Hematopoietic multipotent progenitor cell (in vitro differentiated cells): Measurements from ENCODE around the gene PFKL. TPM values are rescaled to one million over a fixed set of nuclear protein-coding genes. Genes with fewer than 3 reads are reported as not detected.
"Not testable (repeated sequence)": the region's sequence is repeated elsewhere in the genome, so short reads cannot be mapped to it uniquely, and the experiment has no call there.

Source experiments
- DNase-seq, 3 donors: peaks; one replicate each; pipeline ENCODE4 v3.0.0-alpha.2; 2011 to 2015; ENCODE audit warnings: low read depth in 2 of 3, low spot score in 2 of 3
- total RNA-seq: library from RNA; depleted of rRNA; stranded (reverse); fragments of >200 nt; gene quantifications from one replicate; pipeline ENCODE4 v1.2.3, GENCODE V29; 2012

The PFKL gene
- total RNA-seq, 1 donor: 278 TPM

DNA sequence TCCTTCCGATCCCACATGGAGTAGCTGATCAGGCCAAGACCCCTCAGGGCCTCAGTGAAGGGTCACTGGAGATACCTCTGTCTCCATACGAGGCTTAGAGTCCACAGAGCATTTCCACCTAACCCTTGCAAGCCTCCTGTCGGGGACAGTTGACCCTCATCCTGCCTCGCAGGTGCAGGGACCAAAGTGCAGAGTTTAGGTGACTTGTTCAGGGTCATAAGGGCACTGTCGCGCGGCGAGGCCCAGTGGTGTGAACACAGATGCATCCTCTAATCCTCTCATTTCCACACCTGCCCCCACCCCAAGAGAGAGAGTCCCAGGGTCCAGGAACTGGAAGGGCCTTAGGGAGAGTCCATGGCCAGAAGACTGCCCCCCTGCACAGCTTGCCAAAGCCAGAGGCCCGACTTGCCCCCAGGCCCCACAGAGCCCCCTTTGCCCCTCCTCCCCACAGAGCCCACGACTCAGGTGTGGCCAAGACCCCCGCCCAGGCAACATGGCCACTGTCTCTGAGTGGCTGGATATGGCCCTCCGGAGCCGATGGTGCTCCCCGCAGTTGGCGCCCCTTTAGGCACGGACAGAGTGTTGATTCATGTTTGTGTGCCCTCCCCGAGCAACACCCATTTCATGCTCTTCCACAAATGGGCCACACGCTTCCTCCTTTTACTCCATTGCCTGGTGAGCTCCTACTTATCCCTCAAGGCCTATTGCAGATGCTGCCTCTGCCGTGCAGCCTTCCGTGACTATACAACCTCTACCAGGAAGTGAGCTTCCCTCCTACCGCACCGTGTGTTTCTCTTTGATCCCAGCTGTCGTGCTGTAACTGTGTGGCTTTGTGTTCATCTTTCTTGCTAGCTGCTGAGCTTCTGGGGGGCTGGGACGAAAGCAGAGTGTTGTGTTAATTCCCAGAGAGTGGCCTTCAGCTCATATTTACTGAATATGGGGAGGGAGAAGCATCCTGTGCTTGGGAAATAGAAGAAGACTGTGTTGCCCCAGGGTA lies 55.2 kb downstream of the PFKL start:
- no peak for DNase-seq

DNA sequence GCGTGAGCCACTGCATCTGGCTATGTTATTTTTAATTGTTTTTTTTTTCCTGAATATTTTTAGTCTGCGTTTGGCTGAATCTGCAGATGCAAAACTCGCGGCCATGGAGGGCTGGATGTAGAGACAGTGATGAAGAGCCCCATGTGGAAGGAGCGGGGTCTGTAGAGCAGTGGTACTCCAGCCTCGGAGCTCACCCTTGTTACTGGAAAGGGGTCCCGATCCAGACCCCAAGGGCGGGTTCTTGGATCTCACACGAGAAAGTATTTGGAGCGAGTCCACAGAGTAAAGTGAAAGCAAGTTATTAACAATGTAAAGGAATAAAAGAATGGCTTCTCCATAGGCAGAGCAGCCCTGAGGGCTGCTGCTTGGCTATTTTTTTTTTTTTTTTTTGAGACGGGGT lies 56.3 kb downstream of the PFKL start:
- no peak for DNase-seq

DNA sequence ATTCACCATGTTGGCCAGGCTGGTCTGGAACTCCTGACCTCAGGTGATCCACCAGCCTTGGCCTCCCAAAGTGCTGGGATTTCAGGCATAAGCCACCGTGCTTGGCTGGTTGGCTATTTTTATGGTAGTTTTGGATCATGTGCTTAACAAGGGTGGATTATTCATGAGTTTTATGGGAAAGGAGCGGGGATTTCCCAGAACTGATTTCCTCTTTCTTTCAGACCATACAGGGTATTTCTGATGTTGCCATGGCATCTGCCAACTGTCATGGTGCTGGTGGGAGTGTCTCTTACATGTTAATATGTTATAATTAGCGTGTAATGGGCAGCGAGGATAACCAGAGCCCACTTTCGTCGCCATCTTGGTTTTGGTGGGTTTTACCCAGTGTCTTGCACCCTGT lies 56.8 kb downstream of the PFKL start:
- DNase-seq: peak in 1 of 3 donors; percentile 33

DNA sequence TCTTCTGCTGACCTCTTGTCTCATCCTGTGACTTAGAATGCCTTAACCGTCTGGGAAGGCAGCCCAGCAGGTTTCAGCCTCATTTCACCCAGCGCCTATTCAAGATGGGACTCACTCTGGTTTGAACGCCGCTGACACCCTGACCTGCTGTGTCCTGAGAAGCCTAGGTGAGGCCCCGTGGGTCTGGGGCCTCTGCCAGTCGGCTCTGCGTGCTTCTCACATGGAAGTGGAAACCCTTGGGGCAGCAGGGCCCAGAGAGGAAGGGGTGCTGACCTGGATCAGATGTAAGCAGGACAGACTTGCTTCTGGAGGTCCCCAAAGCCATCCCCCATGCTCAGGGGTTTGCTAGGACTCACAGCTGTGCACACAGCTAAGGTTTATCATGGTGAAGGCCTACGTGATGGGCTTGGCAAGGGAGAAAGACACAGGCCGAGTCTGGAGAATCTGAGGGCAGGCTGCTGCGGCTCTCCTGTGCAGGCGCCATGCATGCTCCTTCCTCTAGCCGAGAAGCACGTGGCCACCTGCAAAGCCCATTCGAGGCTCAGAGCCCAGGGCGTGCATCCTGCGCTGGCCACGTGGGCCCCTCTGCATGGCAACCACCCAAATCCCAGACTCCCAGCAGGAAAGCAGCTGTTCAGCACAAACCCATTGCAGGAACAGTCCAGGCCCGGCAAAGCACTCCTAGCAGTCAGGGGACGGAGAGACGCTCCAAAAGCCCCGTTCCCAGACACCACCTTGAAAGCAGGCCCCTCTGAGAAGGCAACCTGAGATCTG lies 57.4 kb downstream of the PFKL start:
- no peak for DNase-seq

DNA sequence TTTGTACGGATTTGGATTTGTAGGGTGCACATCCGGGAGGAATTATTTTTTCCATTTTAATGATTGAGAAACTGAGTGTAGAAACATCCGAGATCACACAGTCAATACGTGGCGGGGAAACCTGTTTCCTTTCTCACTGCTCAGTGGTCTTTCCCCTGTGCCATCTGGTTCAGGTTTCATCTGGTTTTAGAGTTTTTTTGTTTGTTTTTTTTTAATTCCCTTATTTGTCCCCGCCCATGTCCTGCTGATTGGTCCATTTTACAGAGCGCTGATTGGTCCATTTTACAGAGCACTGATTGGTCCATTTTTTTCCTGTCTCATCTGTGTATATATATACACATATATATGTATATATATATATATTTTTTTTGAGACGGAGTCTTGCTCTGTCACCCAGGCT lies 59.5 kb downstream of the PFKL start:
- DNase-seq: peak in 1 of 3 donors; percentile 54

DNA sequence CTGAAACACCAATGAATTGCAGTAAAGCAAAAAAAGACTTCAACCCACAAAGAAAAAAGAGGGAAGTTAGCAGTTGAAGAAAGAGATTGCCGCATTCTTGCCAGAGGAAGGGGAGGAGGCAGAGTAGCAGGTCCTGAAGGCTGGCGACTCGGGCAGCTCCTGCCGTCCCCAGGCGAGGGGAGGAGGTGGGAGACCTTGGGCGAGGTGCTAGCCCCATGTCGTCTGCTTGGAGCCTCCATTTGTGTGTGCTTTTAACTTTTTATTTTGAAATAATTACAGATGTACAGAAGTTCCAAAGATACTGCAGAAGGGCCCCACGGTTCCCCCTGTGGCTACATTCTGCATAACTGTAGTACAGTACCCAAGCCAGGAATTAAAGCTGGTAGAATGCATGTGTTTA lies 60.3 kb downstream of the PFKL start:
- DNase-seq: peak in 2 of 3 donors; percentile 61 to 77

DNA sequence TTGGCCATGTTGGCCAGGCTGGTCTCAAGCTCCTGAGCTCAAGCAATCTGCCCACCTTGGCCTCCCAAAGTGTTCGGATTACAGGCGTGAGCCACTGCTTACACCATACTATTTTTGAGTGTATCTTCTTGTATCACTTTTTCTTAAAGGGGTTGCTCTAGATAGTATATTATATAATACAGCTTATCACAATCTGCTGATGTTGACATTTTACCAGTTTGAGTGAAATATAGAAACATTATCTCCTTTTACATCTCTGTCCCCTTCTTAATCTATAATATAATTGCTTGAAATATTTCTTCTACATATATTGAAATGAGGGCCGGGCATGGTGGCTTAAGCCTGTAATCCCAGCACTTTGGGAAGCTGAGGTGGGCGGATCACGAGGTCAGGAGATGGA lies 62.0 kb downstream of the PFKL start:
- DNase-seq: not testable (repeated sequence)

DNA sequence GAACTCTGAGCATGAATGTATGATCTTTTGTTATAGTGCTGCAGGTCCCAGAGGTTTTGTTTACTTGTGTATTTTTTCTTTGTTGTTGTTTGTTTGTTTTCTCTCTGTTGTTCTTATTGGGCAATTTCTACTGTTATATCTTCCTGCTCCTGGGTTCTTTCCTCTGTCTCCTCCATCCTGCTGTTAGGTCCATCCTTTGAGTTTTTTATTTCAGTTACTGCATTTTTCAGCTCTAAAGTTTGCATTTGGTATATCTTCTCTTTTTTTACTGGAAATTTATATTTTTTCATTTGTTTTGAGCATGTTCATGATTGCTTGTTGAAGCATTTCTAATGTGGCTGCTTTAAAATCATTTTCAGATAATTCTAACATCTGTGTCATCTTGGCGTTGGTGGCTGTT lies 63.4 kb downstream of the PFKL start:
- no peak for DNase-seq

DNA sequence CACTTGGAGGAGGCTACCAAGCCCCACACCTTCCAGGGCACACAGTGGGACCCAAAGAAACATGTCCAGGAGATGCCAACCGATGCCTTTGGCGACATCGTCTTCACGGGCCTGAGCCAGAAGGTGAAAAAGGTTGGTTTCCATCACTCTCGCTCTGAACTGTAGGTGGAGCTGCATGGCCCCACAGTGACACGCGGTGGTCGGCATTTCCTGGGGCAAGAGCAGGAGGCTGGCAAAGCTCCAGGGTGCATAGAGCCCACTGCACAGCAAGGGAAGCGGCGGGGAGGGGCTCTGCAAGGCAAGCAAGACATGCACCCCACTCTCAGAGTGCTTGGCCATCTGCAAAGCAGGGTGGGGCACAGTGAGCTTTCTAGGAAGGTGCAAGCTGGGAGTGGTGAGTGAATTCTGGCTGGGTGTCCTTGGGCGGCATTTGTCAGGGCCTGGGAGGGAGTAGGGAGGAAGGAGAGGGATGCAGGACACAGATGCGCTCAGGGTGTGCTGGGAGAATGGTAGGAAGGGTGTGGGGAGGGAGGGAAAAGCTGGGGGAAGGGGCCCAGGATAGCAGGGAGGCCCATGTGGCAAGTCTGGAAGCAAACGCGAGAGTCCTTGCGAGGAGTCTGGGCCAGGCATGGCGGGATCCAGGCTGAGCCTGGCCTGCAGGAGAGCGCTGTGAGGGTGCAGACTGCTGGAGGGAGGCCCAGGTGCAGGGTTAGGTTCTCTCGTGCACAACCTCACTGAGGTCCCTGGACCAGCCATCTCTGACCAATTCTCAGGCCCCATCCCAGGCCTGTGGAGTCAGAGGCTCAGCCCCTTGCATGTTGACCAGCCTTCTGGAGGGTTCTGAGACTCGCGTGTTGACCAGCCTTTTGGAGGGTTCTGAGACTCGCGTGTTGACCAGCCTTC lies 64.5 kb downstream of the PFKL start:
- DNase-seq: no peak

DNA sequence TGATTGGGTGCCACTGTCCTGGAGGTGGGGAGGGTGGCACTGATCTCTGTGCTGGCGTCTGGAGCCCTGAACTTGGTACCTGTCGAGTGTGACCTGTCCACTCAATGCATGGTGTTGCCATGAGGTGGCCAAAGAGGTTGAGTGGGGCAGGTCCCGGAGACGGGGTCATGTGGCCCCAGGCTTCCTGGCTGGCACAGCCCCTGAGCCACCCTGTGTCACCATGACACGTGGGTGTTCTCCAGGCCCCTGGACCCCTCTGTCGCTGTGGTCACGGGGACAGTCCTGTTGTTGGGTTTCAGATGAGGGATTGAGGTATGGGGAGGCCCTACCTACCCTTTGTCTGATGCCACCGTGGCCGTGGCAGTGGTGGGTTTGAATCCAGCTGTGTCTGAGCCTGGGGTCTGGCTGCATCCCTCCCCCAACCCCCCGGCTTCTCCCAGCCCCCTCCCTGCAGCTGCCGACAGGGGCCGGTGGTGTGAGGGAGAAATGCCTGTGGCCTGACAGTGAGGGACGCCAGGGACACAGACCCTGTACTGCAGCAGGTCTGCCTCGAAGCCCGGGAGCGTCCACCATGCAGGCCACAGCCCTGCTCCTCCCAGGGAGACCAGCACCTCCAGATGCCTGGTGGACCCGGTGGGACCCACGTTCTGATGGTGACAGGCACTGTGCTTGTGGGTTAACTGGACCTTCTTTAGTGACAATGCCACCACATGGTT lies 65.6 kb downstream of the PFKL start:
- DNase-seq: no peak

DNA sequence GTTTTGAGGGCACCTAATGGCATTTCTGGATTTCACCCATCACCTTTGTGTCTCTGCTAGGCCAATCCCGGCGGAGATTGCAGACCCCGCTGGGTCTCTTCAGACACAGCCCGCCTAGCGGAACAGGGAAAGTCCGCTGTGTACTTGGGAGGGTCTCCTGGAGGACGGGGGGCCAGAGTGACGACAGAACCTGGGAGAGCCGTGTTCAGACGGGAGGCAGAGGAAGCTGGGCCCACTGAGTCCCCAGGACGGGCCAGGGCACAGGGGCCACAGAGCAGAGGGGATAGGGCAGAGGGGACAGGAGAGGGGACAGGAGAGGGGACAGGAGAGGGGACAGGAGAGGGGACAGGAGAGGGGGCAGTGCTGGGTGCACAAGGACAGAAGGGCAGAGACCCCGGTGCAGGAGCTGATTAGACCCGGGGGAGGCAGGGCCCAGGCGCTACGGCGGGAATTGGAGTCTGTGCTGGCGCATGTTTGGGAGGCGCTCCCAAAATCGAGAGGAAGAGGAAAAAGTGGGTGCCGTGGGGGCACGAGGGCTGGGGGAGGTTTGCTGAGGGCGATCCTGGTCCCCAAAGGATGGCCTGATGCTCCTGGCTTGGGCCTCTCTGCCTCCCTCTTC lies 66.2 kb downstream of the PFKL start:
- DNase-seq: no peak

DNA sequence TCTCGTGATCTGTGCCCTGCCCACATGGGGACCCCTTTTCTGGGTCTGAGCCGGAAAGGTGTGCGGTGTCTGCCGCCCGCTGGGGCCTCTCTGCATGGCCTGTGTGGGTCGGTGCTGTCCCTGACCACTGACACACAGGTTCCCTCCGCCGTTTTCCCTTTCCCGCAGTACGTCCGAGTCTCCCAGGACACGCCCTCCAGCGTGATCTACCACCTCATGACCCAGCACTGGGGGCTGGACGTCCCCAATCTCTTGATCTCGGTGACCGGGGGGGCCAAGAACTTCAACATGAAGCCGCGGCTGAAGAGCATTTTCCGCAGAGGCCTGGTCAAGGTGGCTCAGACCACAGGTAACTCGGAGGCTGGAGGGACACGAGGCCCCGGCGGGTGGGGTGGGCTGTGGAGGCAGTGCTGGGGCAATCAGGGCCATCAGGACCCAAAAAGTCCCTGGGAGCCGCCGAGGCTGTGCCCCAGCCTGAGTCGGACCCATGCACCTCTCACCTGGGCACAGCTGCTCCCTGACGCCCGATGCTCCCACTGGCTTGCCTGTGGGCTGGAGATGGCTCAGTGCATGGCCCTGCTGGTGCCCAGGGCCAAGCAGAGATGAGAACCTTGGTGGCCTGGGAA lies 66.8 kb downstream of the PFKL start:
- no peak for DNase-seq

DNA sequence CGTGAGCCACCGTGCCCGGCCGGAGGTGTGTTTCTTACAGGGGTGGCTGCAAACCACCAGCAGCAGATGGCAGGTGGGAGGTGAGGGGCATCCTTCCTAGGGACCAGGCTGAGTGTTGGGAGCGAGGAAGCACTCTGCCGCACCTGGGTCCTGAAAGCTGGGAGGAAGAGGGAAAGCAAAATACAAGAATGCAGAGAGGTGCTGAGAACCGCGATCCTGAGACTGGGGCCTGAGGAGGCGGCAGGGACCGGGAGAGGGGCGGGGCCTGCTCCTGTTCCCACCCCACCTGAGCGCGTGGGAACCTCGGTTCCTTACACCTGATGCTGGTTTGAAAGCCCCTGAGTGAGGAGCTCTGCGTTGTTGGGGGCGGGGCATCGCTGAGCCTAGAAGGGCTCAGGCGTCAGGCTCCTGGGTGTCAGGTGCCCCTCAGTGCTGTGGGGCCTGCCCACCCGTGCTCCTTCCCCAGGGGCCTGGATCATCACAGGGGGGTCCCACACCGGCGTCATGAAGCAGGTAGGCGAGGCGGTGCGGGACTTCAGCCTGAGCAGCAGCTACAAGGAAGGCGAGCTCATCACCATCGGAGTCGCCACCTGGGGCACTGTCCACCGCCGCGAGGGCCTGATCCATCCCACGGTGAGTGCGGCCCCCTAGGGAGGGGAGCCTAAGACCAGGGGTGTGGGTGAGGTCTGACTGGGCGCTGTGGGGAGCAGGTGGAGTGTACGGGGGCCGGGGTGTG lies 69.0 kb downstream of the PFKL start:
- no peak for DNase-seq

DNA sequence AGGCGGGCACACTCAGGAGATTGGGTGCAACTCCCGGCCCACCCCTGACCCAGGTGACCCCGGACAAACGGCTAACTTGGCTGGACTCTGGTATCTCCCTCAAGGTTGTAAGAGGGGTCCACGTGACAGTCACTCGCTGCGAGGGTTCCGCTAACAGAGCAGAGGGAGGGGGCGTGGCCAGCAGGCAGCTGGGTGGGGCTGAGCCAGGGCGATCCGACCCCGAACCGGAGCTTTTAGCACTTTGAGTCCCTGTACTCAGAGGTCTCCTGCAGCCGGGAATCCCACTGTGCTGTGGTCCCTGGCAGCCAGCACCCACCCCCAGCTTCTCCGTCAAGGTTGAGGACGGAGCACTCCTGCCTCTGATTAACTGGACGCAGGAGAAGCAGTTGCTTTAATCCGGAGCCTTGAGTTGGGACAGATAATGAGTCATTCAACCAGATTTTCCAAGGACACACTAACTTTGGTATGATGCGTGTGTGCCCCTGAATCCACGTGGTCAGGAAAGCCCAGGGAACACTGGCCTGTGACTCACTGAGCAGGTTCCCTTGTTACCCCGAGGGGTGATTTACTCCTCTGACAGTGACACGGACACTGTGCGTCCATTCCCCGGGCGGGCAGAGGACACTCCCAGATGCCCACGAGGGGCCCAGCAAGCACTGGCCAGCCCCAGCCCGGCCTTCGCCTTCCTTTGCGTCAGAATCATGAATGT lies 70.3 kb downstream of the PFKL start:
- peak in 2 of 3 donors; percentile 27 to 55 for DNase-seq

DNA sequence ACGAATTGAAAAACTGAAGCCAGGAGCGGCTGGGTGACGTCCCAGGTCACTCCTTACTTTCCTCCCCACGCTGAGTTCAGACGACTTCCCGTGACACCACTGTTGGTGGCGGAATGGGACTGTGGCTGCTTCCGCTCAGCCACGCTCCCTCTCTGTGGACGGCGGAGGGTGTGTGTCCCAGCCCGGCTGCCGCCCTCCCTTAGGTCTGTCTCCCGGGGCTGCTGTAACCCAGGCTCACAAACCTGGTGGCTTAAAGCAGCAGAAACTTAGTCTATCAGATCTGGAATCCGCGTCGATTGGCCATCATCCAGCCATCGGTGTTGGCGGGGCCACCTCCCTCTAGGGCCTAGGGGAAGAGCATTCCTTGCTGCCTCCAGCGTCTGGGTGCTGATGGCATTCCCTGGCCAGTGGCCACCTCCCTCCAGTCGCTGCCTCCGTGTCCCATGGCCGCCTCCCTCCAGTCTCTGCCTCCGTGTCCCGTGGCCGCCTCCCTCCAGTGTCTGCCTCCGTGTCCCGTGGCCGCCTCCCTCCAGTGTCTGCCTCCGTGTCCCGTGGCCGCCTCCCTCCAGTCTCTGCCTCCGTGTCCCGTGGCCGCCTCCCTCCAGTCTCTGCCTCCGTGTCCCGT lies 71.0 kb downstream of the PFKL start:
- no peak for DNase-seq

DNA sequence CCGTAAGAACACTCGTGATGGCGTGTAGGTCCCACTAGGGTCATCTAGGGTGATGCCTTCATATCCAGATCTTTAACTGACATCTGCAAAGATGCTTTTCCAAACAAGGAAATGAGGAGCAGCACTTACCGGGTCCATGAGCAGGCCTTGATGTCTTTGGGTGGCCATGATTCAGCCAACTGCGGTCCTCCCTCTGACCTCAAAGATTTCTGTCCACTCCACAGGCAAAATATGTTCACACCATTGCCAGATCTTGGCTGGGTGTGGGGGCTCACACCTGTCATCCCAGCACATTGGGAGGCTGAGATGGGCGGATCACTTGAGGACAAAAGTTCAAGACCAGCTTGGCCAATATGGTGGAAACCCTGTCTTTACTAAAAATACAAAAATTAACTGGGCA lies 71.7 kb downstream of the PFKL start:
- DNase-seq: no peak

DNA sequence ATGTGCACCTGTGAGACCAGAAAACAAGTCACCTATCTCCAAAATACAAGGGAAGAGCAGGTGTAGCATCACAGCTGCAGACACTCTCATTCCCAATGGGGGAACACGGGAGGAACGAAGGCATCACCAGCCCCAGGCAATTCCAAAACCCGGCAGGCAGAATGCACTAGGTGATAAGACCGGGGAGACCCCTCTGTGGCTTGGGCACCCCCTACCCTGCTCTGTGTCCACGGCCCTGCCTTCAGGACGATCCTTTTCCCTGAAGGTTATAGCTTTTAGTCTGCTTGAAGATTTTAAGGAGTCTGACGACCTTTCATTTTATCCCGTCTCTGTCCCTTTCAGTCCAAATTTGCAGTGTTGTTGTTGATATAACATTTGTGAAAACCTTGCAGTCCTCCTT lies 72.8 kb downstream of the PFKL start:
- no peak for DNase-seq
